ENCODE results near the gene UST.

UST gene

DNA sequence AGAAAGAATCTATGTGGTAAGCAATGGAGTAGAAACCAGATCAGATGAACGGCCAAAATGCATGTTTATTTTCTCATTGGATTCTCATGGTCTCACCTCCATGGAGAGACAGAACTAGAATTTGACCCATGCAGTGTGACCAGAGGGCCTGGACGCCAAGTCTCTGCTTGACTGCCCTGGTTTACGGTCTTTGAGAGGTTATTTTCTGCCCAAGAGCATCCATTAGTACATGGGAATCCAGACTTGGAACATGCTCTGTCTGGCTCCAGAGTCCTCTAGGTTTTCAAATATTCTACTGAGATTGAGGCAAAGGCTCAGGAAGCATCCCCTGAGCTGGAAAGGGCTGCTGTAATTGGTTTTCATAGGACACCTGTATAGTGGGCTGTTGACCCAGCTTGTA, 45.5 kb upstream of the UST start:
- H3K4ac ChIP-seq (ENCODE audit: low read depth, low read length) = no peak overlapping the region
- no peaks in the 10 kb centered on the region for H3K79me2 ChIP-seq (ENCODE audit: control insufficient read depth, insufficient read depth, low read length)
- H2BK5ac ChIP-seq (ENCODE audit: low read length) = no peak overlapping the region
- no peak overlapping the region for H4K5ac ChIP-seq (ENCODE audit: low read length)
- no peak overlapping the region for H3K56ac ChIP-seq (ENCODE audit: low read length)
- no CpG with 5 or more reads among the region's 3 CpGs for WGBS (ENCODE audit: extremely low coverage, insufficient coverage, low lambda C conversion rate)
- H3K23ac ChIP-seq (ENCODE audit: low read length) = no peak overlapping the region
- DNase-seq = no peak
- no peaks in the 10 kb centered on the region for H3K27me3 ChIP-seq (ENCODE audit: insufficient read depth, low read length, poor library complexity)
- H3K79me1 ChIP-seq (ENCODE audit: low read length) = no peaks in the 10 kb centered on the region
- H3K4me2 ChIP-seq (ENCODE audit: low read length) = no peak overlapping the region
- H4K8ac ChIP-seq (ENCODE audit: low read depth, low read length) = no peak overlapping the region
- H2BK15ac ChIP-seq (replicated peaks; ENCODE audit: low read depth) = no peak overlapping the region
- H3K27ac ChIP-seq (ENCODE audit: low read depth, low read length) = no peak overlapping the region
- H2AK5ac ChIP-seq (ENCODE audit: low read length) = no peak overlapping the region
- no peak overlapping the region for H3K9ac ChIP-seq (ENCODE audit: low read length)
- H3K36me3 ChIP-seq (ENCODE audit: control insufficient read depth, insufficient read depth, low read length) = no peaks in the 10 kb centered on the region
- no peak overlapping the region for H2BK120ac ChIP-seq (ENCODE audit: low read depth, low read length)
- no peak overlapping the region for H3K4me3 ChIP-seq (ENCODE audit: low read length)
- no peak overlapping the region for H3K18ac ChIP-seq (ENCODE audit: low read length)
- no peaks in the 10 kb centered on the region for H3K4me1 ChIP-seq (ENCODE audit: control insufficient read depth, low read depth, low read length)

DNA sequence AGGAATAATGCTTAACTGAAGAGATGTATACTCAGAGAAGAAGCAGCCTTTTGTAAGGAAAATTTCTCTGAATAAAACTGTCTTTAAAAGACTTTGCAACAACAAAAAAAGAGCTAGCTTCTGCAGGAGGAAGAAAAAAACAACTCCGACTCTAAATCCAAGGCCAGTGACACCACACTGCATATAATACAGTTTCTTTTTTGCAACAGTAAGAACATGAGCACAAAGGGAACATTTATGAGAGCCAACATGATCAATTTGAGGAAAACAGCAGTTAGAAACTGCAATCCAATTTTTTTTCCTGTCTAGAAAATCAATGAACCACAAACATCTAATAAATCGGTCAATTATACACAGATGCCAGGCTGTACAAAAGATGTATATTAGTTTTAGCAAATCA, 42.9 kb upstream of the UST start:
- H3K4ac ChIP-seq (ENCODE audit: low read depth, low read length) = no peak overlapping the region
- no CpG with 5 or more reads among the region's 2 CpGs for WGBS (ENCODE audit: extremely low coverage, insufficient coverage, low lambda C conversion rate)
- H4K8ac ChIP-seq (ENCODE audit: low read depth, low read length) = no peak overlapping the region
- no peak overlapping the region for H2BK120ac ChIP-seq (ENCODE audit: low read depth, low read length)
- no peaks in the 10 kb centered on the region for H3K27me3 ChIP-seq (ENCODE audit: insufficient read depth, low read length, poor library complexity)
- H3K23ac ChIP-seq (ENCODE audit: low read length) = no peak overlapping the region
- no peaks in the 10 kb centered on the region for H3K4me1 ChIP-seq (ENCODE audit: control insufficient read depth, low read depth, low read length)
- no peaks in the 10 kb centered on the region for H3K79me1 ChIP-seq (ENCODE audit: low read length)
- no peak overlapping the region for H3K4me2 ChIP-seq (ENCODE audit: low read length)
- no peak overlapping the region for H3K9ac ChIP-seq (ENCODE audit: low read length)
- no peak overlapping the region for H4K5ac ChIP-seq (ENCODE audit: low read length)
- H2BK15ac ChIP-seq (replicated peaks; ENCODE audit: low read depth) = no peak overlapping the region
- no peak overlapping the region for H3K56ac ChIP-seq (ENCODE audit: low read length)
- no peak overlapping the region for H2AK5ac ChIP-seq (ENCODE audit: low read length)
- H3K27ac ChIP-seq (ENCODE audit: low read depth, low read length) = no peak overlapping the region
- no peak overlapping the region for H3K4me3 ChIP-seq (ENCODE audit: low read length)
- no peaks in the 10 kb centered on the region for H3K79me2 ChIP-seq (ENCODE audit: control insufficient read depth, insufficient read depth, low read length)
- DNase-seq = no peak
- H3K18ac ChIP-seq (ENCODE audit: low read length) = no peak overlapping the region
- H3K36me3 ChIP-seq (ENCODE audit: control insufficient read depth, insufficient read depth, low read length) = no peaks in the 10 kb centered on the region
- H2BK5ac ChIP-seq (ENCODE audit: low read length) = no peak overlapping the region

DNA sequence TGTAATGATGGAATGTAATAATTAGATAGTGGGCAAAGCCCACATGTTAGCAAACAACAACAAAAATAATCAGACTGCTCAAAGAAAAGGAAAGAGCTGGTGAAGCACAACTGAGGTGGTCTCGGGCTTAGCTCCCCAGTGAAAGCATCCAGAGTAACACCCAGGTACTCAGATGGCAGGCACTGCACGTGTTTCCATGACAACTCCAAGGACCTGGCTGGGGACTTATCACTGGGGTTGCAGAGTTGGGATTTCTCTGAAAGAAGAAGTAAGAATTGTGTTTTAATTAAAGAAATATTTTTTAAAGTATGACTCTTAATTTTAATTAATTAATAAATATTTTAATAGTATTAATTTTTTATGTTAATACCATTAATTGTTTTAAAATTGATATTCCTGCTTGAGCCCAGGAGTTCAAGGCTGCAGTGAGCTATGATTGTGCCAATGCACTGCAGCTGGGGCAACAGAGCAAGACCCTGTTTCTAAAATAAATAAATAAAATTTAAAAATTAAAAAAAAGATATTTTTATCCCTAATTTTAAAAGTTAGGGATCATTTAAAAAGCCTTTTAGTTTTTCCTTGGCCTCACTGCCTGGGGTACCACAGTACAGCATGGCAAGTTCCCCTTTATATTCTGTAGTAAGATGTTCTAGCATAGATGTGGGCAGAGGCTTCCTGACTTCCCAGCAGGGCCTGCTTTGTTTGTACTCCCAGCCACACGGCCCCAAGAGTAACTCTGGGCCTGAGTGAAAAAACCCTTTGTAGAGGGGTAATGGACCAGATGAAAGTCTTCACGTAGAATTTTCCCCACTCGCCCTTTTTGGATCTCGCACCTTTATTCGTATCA, 42.2 kb upstream of the UST start:
- Histone ChIP-seq H2BK5ac (ENCODE audit: low read length) (no peak overlapping the region), H3K4me2 (ENCODE audit: low read length) (no peak overlapping the region), H3K79me1 (ENCODE audit: low read length) (no peaks in the 10 kb centered on the region), H2AK5ac (ENCODE audit: low read length) (no peak overlapping the region), H2BK120ac (ENCODE audit: low read depth, low read length) (no peak overlapping the region), H4K8ac (ENCODE audit: low read depth, low read length) (no peak overlapping the region), H3K4ac (ENCODE audit: low read depth, low read length) (no peak overlapping the region), H4K5ac (ENCODE audit: low read length) (no peak overlapping the region), H3K4me1 (ENCODE audit: control insufficient read depth, low read depth, low read length) (no peaks in the 10 kb centered on the region), H3K23ac (ENCODE audit: low read length) (no peak overlapping the region), H3K36me3 (ENCODE audit: control insufficient read depth, insufficient read depth, low read length) (no peaks in the 10 kb centered on the region), H3K79me2 (ENCODE audit: control insufficient read depth, insufficient read depth, low read length) (no peaks in the 10 kb centered on the region), H3K9ac (ENCODE audit: low read length) (no peak overlapping the region), H3K27ac (ENCODE audit: low read depth, low read length) (no peak overlapping the region), H3K4me3 (ENCODE audit: low read length) (no peak overlapping the region), H3K27me3 (ENCODE audit: insufficient read depth, low read length, poor library complexity) (no peaks in the 10 kb centered on the region), H2BK15ac (replicated peaks; ENCODE audit: low read depth) (no peak overlapping the region), H3K56ac (ENCODE audit: low read length) (no peak overlapping the region), H3K18ac (ENCODE audit: low read length) (no peak overlapping the region)
- DNase-seq = no peak
- no CpG with 5 or more reads among the region's 7 CpGs for WGBS (ENCODE audit: extremely low coverage, insufficient coverage, low lambda C conversion rate)

DNA sequence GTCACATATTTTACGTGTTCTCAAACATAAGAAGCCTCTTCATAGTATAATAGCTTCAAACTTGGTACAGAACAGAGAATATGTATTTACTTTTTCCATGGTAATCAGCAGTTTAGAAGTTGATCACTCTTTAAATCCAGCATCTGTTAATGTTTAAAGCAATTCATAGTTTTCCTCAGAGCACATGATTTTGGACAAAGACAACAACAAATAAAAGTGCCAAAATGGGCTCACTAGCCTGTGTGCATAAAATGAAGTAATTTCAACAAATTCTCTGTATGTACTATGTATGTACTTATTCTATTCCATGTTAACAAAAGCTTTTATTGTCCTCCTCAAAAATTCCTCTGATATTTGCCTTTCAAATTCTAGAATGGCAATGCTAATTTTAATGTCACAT, 38.1 kb upstream of the UST start:
- no peak overlapping the region for H4K5ac ChIP-seq (ENCODE audit: low read length)
- no peak overlapping the region for H3K56ac ChIP-seq (ENCODE audit: low read length)
- no CpG with 5 or more reads among the region's 1 CpG for WGBS (ENCODE audit: extremely low coverage, insufficient coverage, low lambda C conversion rate)
- H3K18ac ChIP-seq (ENCODE audit: low read length) = no peak overlapping the region
- H3K4ac ChIP-seq (ENCODE audit: low read depth, low read length) = no peak overlapping the region
- no peak overlapping the region for H3K9ac ChIP-seq (ENCODE audit: low read length)
- no peak overlapping the region for H3K4me3 ChIP-seq (ENCODE audit: low read length)
- no peak overlapping the region for H3K27ac ChIP-seq (ENCODE audit: low read depth, low read length)
- no peak overlapping the region for H2BK120ac ChIP-seq (ENCODE audit: low read depth, low read length)
- H4K8ac ChIP-seq (ENCODE audit: low read depth, low read length) = no peak overlapping the region
- no peaks in the 10 kb centered on the region for H3K4me1 ChIP-seq (ENCODE audit: control insufficient read depth, low read depth, low read length)
- no peak overlapping the region for H2BK15ac ChIP-seq (replicated peaks; ENCODE audit: low read depth)
- no peaks in the 10 kb centered on the region for H3K27me3 ChIP-seq (ENCODE audit: insufficient read depth, low read length, poor library complexity)
- H2BK5ac ChIP-seq (ENCODE audit: low read length) = no peak overlapping the region
- H3K23ac ChIP-seq (ENCODE audit: low read length) = no peak overlapping the region
- H2AK5ac ChIP-seq (ENCODE audit: low read length) = no peak overlapping the region
- DNase-seq = no peak
- no peaks in the 10 kb centered on the region for H3K79me1 ChIP-seq (ENCODE audit: low read length)
- H3K36me3 ChIP-seq (ENCODE audit: control insufficient read depth, insufficient read depth, low read length) = no peaks in the 10 kb centered on the region
- no peaks in the 10 kb centered on the region for H3K79me2 ChIP-seq (ENCODE audit: control insufficient read depth, insufficient read depth, low read length)
- H3K4me2 ChIP-seq (ENCODE audit: low read length) = no peak overlapping the region

DNA sequence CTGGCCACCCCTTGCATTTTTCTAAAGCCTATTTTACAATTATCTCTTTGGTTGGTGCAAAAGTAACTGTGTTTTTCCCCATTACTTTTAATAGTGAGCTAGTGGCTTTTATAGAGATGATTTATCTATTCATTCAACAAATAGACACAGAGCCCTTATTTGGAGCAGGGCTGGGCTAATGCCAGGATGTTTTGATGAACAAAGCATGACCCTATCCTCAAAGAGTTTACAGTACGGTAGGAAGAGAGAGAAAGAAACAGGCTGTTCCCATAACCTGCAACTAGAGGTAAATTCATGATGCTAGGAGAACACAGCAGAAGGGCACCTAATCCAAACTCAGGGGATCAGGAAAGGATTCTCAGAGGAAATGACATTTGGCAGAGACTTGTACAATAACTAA, 37.3 kb upstream of the UST start:
- Histone ChIP-seq H3K79me2 (ENCODE audit: control insufficient read depth, insufficient read depth, low read length) (no peaks in the 10 kb centered on the region), H2BK5ac (ENCODE audit: low read length) (no peak overlapping the region), H3K4me2 (ENCODE audit: low read length) (no peak overlapping the region), H3K36me3 (ENCODE audit: control insufficient read depth, insufficient read depth, low read length) (no peaks in the 10 kb centered on the region), H3K27ac (ENCODE audit: low read depth, low read length) (no peak overlapping the region), H3K18ac (ENCODE audit: low read length) (no peak overlapping the region), H2BK120ac (ENCODE audit: low read depth, low read length) (no peak overlapping the region), H3K4me1 (ENCODE audit: control insufficient read depth, low read depth, low read length) (no peaks in the 10 kb centered on the region), H4K5ac (ENCODE audit: low read length) (no peak overlapping the region), H3K79me1 (ENCODE audit: low read length) (no peaks in the 10 kb centered on the region), H3K56ac (ENCODE audit: low read length) (no peak overlapping the region), H3K9ac (ENCODE audit: low read length) (no peak overlapping the region), H2AK5ac (ENCODE audit: low read length) (no peak overlapping the region), H3K23ac (ENCODE audit: low read length) (no peak overlapping the region), H3K4ac (ENCODE audit: low read depth, low read length) (no peak overlapping the region), H3K27me3 (ENCODE audit: insufficient read depth, low read length, poor library complexity) (no peaks in the 10 kb centered on the region), H4K8ac (ENCODE audit: low read depth, low read length) (no peak overlapping the region), H3K4me3 (ENCODE audit: low read length) (no peak overlapping the region), H2BK15ac (replicated peaks; ENCODE audit: low read depth) (no peak overlapping the region)
- no CpG with 5 or more reads among the region's 1 CpG for WGBS (ENCODE audit: extremely low coverage, insufficient coverage, low lambda C conversion rate)
- no peak for DNase-seq

All from mesendoderm (in vitro differentiated cells).